ENCODE data around the gene SYF2. TPM values are rescaled to one million over a fixed set of nuclear protein-coding genes. Genes with fewer than 3 reads are reported as not detected.

SYF2 gene
- total RNA-seq, 1 donor from 2014 or later: 80.7 TPM

- H3K27me3 ChIP-seq (ENCODE audit: control insufficient read depth, insufficient read depth, low read length): no peaks in the 10 kb centered on the region
- TF ChIP-seq CTCF (IDR thresholded peaks at IDR 0.05; ENCODE audit: insufficient read depth, low read length, poor library complexity, severe bottlenecking): no peak
- DNase-seq (ENCODE audit: low read depth): no peak
- no peaks in the 10 kb centered on the region for H3K36me3 ChIP-seq (ENCODE audit: control insufficient read depth, insufficient read depth, low read length)
- no peak overlapping the region for H3K4me3 ChIP-seq (ENCODE audit: low read depth, low read length)
These were observed 9.7 kb downstream of the SYF2 start for GRCh38 chr1:25222606-25223005.

- Histone ChIP-seq H3K36me3 (ENCODE audit: control insufficient read depth, insufficient read depth, low read length) (no peaks in the 10 kb centered on the region), H3K27me3 (ENCODE audit: control insufficient read depth, insufficient read depth, low read length) (no peaks in the 10 kb centered on the region), H3K4me3 (ENCODE audit: low read depth, low read length) (no peak overlapping the region)
- TF ChIP-seq CTCF (IDR thresholded peaks at IDR 0.05; ENCODE audit: insufficient read depth, low read length, poor library complexity, severe bottlenecking): no peak
- no peak for DNase-seq (ENCODE audit: low read depth)
These were observed 11.6 kb downstream of the SYF2 start for GRCh38 chr1:25220666-25221065.

DNA sequence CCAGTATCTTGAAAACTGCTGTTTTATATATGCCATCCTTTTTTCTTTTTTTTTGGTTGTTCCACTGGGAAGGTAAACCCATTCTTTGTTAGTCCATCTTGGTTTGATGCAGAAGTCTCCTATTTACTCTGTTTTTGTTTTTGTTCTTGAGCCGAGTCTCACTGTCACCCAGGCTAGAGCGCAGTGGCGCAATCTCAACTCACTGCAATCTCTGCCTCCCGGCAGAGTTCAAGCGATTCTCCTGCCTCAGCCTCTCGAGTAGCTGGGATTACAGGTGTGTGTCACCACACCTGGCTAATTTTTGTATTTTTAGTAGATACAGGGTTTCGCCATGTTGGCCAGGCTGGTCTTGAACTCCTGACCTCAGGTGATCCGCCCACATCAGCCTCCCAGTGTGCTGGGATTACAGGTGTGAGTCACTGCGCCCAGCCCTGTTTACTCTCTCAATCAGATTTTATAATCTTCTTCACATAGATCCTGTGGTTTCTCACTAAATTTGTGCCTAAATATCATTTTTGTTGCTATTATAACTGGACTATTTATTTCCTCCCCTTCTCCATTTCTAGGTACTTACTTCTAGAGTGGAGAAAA lies 12.5 kb downstream of the SYF2 start:
- no peak overlapping the region for H3K4me3 ChIP-seq (ENCODE audit: low read depth, low read length)
- H3K36me3 ChIP-seq (ENCODE audit: control insufficient read depth, insufficient read depth, low read length): no peaks in the 10 kb centered on the region
- no peak for TF ChIP-seq CTCF (IDR thresholded peaks at IDR 0.05; ENCODE audit: insufficient read depth, low read length, poor library complexity, severe bottlenecking)
- H3K27me3 ChIP-seq (ENCODE audit: control insufficient read depth, insufficient read depth, low read length): no peaks in the 10 kb centered on the region
- no peak for DNase-seq (ENCODE audit: low read depth)

- no peaks in the 10 kb centered on the region for H3K27me3 ChIP-seq (ENCODE audit: control insufficient read depth, insufficient read depth, low read length)
- no peak overlapping the region for H3K4me3 ChIP-seq (ENCODE audit: low read depth, low read length)
- no peak for DNase-seq (ENCODE audit: low read depth)
- H3K36me3 ChIP-seq (ENCODE audit: control insufficient read depth, insufficient read depth, low read length): no peaks in the 10 kb centered on the region
- no peak for TF ChIP-seq CTCF (IDR thresholded peaks at IDR 0.05; ENCODE audit: insufficient read depth, low read length, poor library complexity, severe bottlenecking)
These were observed 14.6 kb downstream of the SYF2 start for GRCh38 chr1:25217598-25218232.

- no peaks in the 10 kb centered on the region for H3K36me3 ChIP-seq (ENCODE audit: control insufficient read depth, insufficient read depth, low read length)
- no peak for DNase-seq (ENCODE audit: low read depth)
- no peaks in the 10 kb centered on the region for H3K27me3 ChIP-seq (ENCODE audit: control insufficient read depth, insufficient read depth, low read length)
- no peak for TF ChIP-seq CTCF (IDR thresholded peaks at IDR 0.05; ENCODE audit: insufficient read depth, low read length, poor library complexity, severe bottlenecking)
- no peak overlapping the region for H3K4me3 ChIP-seq (ENCODE audit: low read depth, low read length)
These were observed 15.3 kb downstream of the SYF2 start for GRCh38 chr1:25217015-25217414.

- TF ChIP-seq CTCF (IDR thresholded peaks at IDR 0.05; ENCODE audit: insufficient read depth, low read length, poor library complexity, severe bottlenecking): no peak
- Histone ChIP-seq H3K36me3 (ENCODE audit: control insufficient read depth, insufficient read depth, low read length) (no peaks in the 10 kb centered on the region), H3K27me3 (ENCODE audit: control insufficient read depth, insufficient read depth, low read length) (no peaks in the 10 kb centered on the region), H3K4me3 (ENCODE audit: low read depth, low read length) (no peak overlapping the region)
- DNase-seq (ENCODE audit: low read depth): no peak
These were observed 16.2 kb downstream of the SYF2 start for GRCh38 chr1:25216123-25216522.

Data from kidney epithelial cell (primary cell).